Peyer's patch (tissue), 4 donors: ENCODE data around the gene PTN.

ENCODE experiments used
- POLR2A ChIP-seq, 2 donors: fragments of 450-650 bp; IDR thresholded peaks; one replicate each; pipeline ENCODE4 v1.5.1; 2017; ENCODE audit warnings: antibody characterized with exemption in 2 of 2, mild to moderate bottlenecking in 2 of 2, moderate library complexity in 2 of 2
- TF ChIP-seq, protein P1 (sequence below), 6 experiments: fragments of 450-650 bp in 4 of 6; fragments of 200-600 bp in 2 of 6; sonication (generic) in 1 of 6; IDR thresholded peaks; one replicate each; pipeline ENCODE4 v1.5.1; 2017 to 2019; ENCODE audit warnings: antibody characterized with exemption in 6 of 6, mild to moderate bottlenecking in 3 of 6, moderate library complexity in 1 of 6

DNA sequence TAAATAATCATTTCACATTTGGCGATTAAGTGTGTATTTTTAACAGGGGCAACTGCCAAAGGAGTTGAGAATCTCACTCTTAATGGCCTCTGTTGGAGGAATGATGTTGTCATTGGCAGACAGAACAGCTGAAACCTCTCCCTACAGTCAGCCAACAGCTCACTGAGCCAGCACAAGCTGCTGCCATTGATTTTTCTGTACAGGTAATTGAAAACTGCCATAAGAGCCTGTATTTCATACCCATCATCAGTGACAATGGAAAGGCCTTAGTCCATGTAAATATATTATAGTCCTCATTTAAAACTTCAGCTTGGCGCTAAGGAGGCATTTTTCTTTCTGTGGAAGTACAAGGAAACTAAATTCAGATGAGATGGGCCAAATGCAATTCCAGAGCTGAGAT, 28.1 kb upstream of the PTN start:
- TF ChIP-seq, protein P1, sequence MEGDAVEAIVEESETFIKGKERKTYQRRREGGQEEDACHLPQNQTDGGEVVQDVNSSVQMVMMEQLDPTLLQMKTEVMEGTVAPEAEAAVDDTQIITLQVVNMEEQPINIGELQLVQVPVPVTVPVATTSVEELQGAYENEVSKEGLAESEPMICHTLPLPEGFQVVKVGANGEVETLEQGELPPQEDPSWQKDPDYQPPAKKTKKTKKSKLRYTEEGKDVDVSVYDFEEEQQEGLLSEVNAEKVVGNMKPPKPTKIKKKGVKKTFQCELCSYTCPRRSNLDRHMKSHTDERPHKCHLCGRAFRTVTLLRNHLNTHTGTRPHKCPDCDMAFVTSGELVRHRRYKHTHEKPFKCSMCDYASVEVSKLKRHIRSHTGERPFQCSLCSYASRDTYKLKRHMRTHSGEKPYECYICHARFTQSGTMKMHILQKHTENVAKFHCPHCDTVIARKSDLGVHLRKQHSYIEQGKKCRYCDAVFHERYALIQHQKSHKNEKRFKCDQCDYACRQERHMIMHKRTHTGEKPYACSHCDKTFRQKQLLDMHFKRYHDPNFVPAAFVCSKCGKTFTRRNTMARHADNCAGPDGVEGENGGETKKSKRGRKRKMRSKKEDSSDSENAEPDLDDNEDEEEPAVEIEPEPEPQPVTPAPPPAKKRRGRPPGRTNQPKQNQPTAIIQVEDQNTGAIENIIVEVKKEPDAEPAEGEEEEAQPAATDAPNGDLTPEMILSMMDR (IDR thresholded peaks at IDR 0.05): no peak
- no peak for TF ChIP-seq POLR2A (IDR thresholded peaks at IDR 0.05)
